H1 (cell line): ENCODE data around the gene VIPR2. TPM values are rescaled to one million over a fixed set of nuclear protein-coding genes. Genes with fewer than 3 reads are reported as not detected.

ENCODE experiments used
- CTCF ChIA-PET: fragments of 300-600 bp; sonication (Branson Sonifier 250); formaldehyde crosslinking; loops from one replicate; lab custom pipeline; 2021; ENCODE audit not compliant: partially characterized antibody; lab: Charles Lee
- POLR2A ChIA-PET: fragments of 300-600 bp; sonication (Branson Sonifier 250); formaldehyde crosslinking; loops from one replicate; lab custom pipeline; 2021; ENCODE audit warnings: inconsistent platforms; ENCODE audit not compliant: partially characterized antibody; lab: Charles Lee
- DNase-seq, 2 experiments: peaks; one replicate each; pipeline versions ENCODE4 v3.0.0 to v3.0.0-alpha.2; 2010 to 2022; ENCODE audit warnings: low spot score in 2 of 2, low read depth in 1 of 2, mixed read lengths in 1 of 2
- FAIRE-seq: peaks from 2 replicates; lab custom pipeline; 2011; peaks lifted over from hg19 to GRCh38; lab: Jason Lieb, UNC
- H2AFZ ChIP-seq: 2 replicates; pipeline ENCODE4 v1.8.1; 2012; ENCODE audit warnings: low read length, inconsistent platforms
- H2AK5ac ChIP-seq: 2 replicates; pipeline ENCODE4 v1.6.1; 2013; ENCODE audit warnings: low read depth, low read length
- H2BK120ac ChIP-seq: replicated peaks from 2 replicates; pipeline ENCODE3; 2013; ENCODE audit warnings: low read depth, low read length, inconsistent platforms
- H2BK12ac ChIP-seq: 2 replicates; pipeline ENCODE4 v1.6.1; 2013; ENCODE audit warnings: low read depth, low read length
- H2BK15ac ChIP-seq: 2 replicates; pipeline ENCODE4 v1.6.1; 2013; ENCODE audit warnings: low read length
- H2BK20ac ChIP-seq: 2 replicates; pipeline ENCODE4 v1.6.1; 2013; ENCODE audit warnings: low read length
- H2BK5ac ChIP-seq: 2 replicates; pipeline ENCODE4 v1.6.1; 2013; ENCODE audit warnings: low read depth, low read length
- H3K14ac ChIP-seq: 2 replicates; pipeline ENCODE4 v1.6.1; 2013; ENCODE audit warnings: inconsistent platforms; ENCODE audit not compliant: insufficient read length
- H3K18ac ChIP-seq: 2 replicates; pipeline ENCODE4 v1.6.1; 2013; ENCODE audit warnings: low read length; ENCODE audit errors: extremely low read depth
- H3K23ac ChIP-seq: 2 replicates; pipeline ENCODE4 v1.6.1; 2013; ENCODE audit warnings: inconsistent platforms; ENCODE audit not compliant: insufficient read length
- H3K23me2 ChIP-seq: 2 replicates; pipeline ENCODE4 v1.6.1; 2013; ENCODE audit warnings: low read depth, low read length
- H3K27ac ChIP-seq: 2 replicates; pipeline ENCODE4 v1.6.1; 2011; ENCODE audit warnings: low read depth, low read length, inconsistent platforms
- H3K27me3 ChIP-seq, 4 experiments: replicated peaks in 1 of 4; 1 replicate in 1 of 4; 2 replicates in 3 of 4; pipeline versions ENCODE4 v1.6.1 to v1.8.1; 2011 to 2013; ENCODE audit warnings: low read length in 3 of 4, mild to moderate bottlenecking in 3 of 4, inconsistent platforms in 2 of 4, mixed read lengths in 2 of 4, moderate library complexity in 1 of 4; ENCODE audit not compliant: control insufficient read depth in 3 of 4, insufficient read depth in 3 of 4; ENCODE audit errors: extremely low read depth in 1 of 4
- H3K36me3 ChIP-seq, 4 experiments: 2 replicates each; pipeline versions ENCODE4 v1.6.1 to v1.8.1; 2011 to 2013; ENCODE audit warnings: mild to moderate bottlenecking in 4 of 4, low read length in 3 of 4, moderate library complexity in 2 of 4, control low read depth in 1 of 4, inconsistent platforms in 1 of 4; ENCODE audit not compliant: insufficient read depth in 4 of 4, control insufficient read depth in 2 of 4
- H3K4ac ChIP-seq: replicated peaks from 2 replicates; pipeline ENCODE3; 2013; ENCODE audit warnings: low read length, low read depth, mixed read lengths, inconsistent platforms; ENCODE audit not compliant: insufficient read length
- H3K4me1 ChIP-seq, 4 experiments: replicated peaks in 1 of 4; 1 replicate in 1 of 4; 2 replicates in 3 of 4; pipeline versions ENCODE4 v1.6.1 to v1.8.1; 2011 to 2013; ENCODE audit warnings: low read length in 3 of 4, inconsistent platforms in 2 of 4, mixed read lengths in 1 of 4; ENCODE audit not compliant: insufficient read depth in 4 of 4, control insufficient read depth in 3 of 4
- H3K4me2 ChIP-seq, 2 experiments: 2 replicates each; pipeline versions ENCODE4 v1.6.1 to v1.8.1; 2011 to 2013; ENCODE audit warnings: low read depth in 2 of 2, low read length in 2 of 2, control low read depth in 1 of 2, inconsistent platforms in 1 of 2, mild to moderate bottlenecking in 1 of 2; ENCODE audit not compliant: insufficient read depth in 1 of 2
- H3K4me3 ChIP-seq, 4 experiments: fragments of 200-600, 300-600 bp in 1 of 4; sonication (generic), shearing (Covaris generic), sonication (Bioruptor Twin) in 1 of 4; 2 replicates each; pipeline versions ENCODE4 v1.5.1 to v1.8.1; 2011 to 2016; ENCODE audit warnings: low read length in 4 of 4, low read depth in 3 of 4, control low read depth in 2 of 4, inconsistent platforms in 2 of 4, mild to moderate bottlenecking in 2 of 4, mixed read lengths in 1 of 4, moderate library complexity in 1 of 4; ENCODE audit not compliant: insufficient read depth in 2 of 4; ENCODE audit errors: extremely low read depth in 1 of 4
- H3K56ac ChIP-seq: replicated peaks from 2 replicates; pipeline ENCODE3; 2013; ENCODE audit warnings: low read depth, mild to moderate bottlenecking, mixed read lengths, low read length, inconsistent platforms; ENCODE audit not compliant: insufficient read length
- H3K79me1 ChIP-seq: 2 replicates; pipeline ENCODE4 v1.6.1; 2013; ENCODE audit warnings: low read depth, low read length, control low read depth
- H3K79me2 ChIP-seq, 2 experiments: 2 replicates each; pipeline versions ENCODE4 v1.6.1 to v1.8.1; 2012 to 2013; ENCODE audit warnings: low read length in 2 of 2, mild to moderate bottlenecking in 2 of 2, inconsistent platforms in 1 of 2; ENCODE audit not compliant: insufficient read depth in 2 of 2, control insufficient read depth in 1 of 2
- H3K9ac ChIP-seq, 4 experiments: replicated peaks in 1 of 4; 1 replicate in 1 of 4; 2 replicates in 3 of 4; pipeline versions ENCODE4 v1.6.1 to v1.8.1; 2011 to 2013; ENCODE audit warnings: low read depth in 3 of 4, low read length in 3 of 4, control low read depth in 2 of 4, mild to moderate bottlenecking in 2 of 4, moderate library complexity in 2 of 4, inconsistent platforms in 1 of 4; ENCODE audit errors: extremely low read depth in 1 of 4
- H3K9me3 ChIP-seq, 2 experiments: 2 replicates each; pipeline versions ENCODE4 v1.6.1 to v1.8.1; 2012 to 2013; ENCODE audit warnings: mild to moderate bottlenecking in 2 of 2, moderate library complexity in 2 of 2, control low read depth in 1 of 2, inconsistent platforms in 1 of 2, low read depth in 1 of 2, low read length in 1 of 2, mixed read lengths in 1 of 2; ENCODE audit not compliant: insufficient read depth in 2 of 2
- H4K20me1 ChIP-seq, 2 experiments: replicated peaks in 1 of 2; 2 replicates each; pipeline versions ENCODE3 to v1.8.1; 2011 to 2013; ENCODE audit warnings: inconsistent platforms in 2 of 2, low read length in 2 of 2, mild to moderate bottlenecking in 1 of 2; ENCODE audit not compliant: insufficient read depth in 2 of 2, control insufficient read depth in 1 of 2
- H4K5ac ChIP-seq: 2 replicates; pipeline ENCODE4 v1.6.1; 2013; ENCODE audit warnings: low read length, low read depth, mixed read lengths, inconsistent platforms; ENCODE audit not compliant: insufficient read length
- H4K8ac ChIP-seq: 2 replicates; pipeline ENCODE4 v1.8.0; 2013; ENCODE audit warnings: mild to moderate bottlenecking, moderate library complexity, low read length, inconsistent platforms; ENCODE audit not compliant: insufficient read depth; ENCODE audit errors: extremely low read depth
- H4K91ac ChIP-seq: replicated peaks from 2 replicates; pipeline ENCODE3; 2013; ENCODE audit warnings: low read length, mixed read lengths, inconsistent platforms; ENCODE audit not compliant: insufficient read length
- BACH1 ChIP-seq: IDR thresholded peaks from 2 replicates; pipeline ENCODE4 v1.6.1; 2012; ENCODE audit warnings: low read length, improper control_type of control experiment
- CHD2 ChIP-seq: IDR thresholded peaks from 2 replicates; pipeline ENCODE4 v1.6.1; 2012; ENCODE audit warnings: low read length, improper control_type of control experiment
- EZH2 ChIP-seq: fragments of 200-600 bp; sonication (generic); IDR thresholded peaks from 2 replicates; pipeline ENCODE4 v1.7.1; 2012; ENCODE audit warnings: low read depth, mild to moderate bottlenecking, moderate library complexity, low read length, inconsistent platforms; ENCODE audit not compliant: severe bottlenecking
- GABPA ChIP-seq: IDR thresholded peaks from 2 replicates; pipeline ENCODE4 v1.6.1; 2011; ENCODE audit warnings: mild to moderate bottlenecking, low read length, moderate library complexity, borderline replicate concordance; ENCODE audit not compliant: insufficient read depth
- JUND ChIP-seq: IDR thresholded peaks from 2 replicates; pipeline ENCODE4 v1.6.1; 2011; ENCODE audit warnings: mild to moderate bottlenecking, improper control_type of control experiment, low read length
- POLR2A ChIP-seq, 2 experiments: IDR thresholded peaks; 1 replicate in 1 of 2; 2 replicates in 1 of 2; pipeline ENCODE4 v1.6.1; 2011; ENCODE audit warnings: low read depth in 2 of 2, low read length in 2 of 2, mild to moderate bottlenecking in 2 of 2; ENCODE audit errors: control extremely low read depth in 1 of 2
- RAD21 ChIP-seq, 2 experiments: IDR thresholded peaks in 1 of 2; conservative IDR thresholded peaks in 1 of 2; 2 replicates each; pipeline ENCODE4 v1.6.1; 2011; ENCODE audit warnings: low read depth in 2 of 2, low read length in 2 of 2, improper control_type of control experiment in 1 of 2, inconsistent platforms in 1 of 2, mild to moderate bottlenecking in 1 of 2, moderate library complexity in 1 of 2
- RFX5 ChIP-seq: IDR thresholded peaks from 2 replicates; pipeline ENCODE4 v1.6.1; 2011; ENCODE audit warnings: low read depth, low read length, improper control_type of control experiment, borderline replicate concordance
- SP1 ChIP-seq: IDR thresholded peaks from 2 replicates; pipeline ENCODE4 v1.6.1; 2011; ENCODE audit warnings: low read depth, low read length
- TEAD4 ChIP-seq: IDR thresholded peaks from 2 replicates; pipeline ENCODE4 v1.6.1; 2012; ENCODE audit warnings: low read depth, low read length, inconsistent platforms, mixed read lengths
- WGBS, 2 experiments: shearing (Covaris generic) in 1 of 2; methylation state at CpG; one replicate each; pipeline versions ENCODE4 v1.1.6 to v1.1.7; 2013 to 2015; ENCODE audit warnings: low lambda C conversion rate in 2 of 2, mixed read lengths in 2 of 2, inconsistent platforms in 1 of 2, low coverage in 1 of 2, missing lambda C conversion rate in 1 of 2; ENCODE audit not compliant: insufficient replicate concordance in 2 of 2, insufficient coverage in 1 of 2, insufficient read length in 1 of 2; ENCODE audit errors: extremely low coverage in 1 of 2, missing lambda C conversion rate in 1 of 2; 5-methylcytosine and 5-hydroxymethylcytosine counted together
- polyA plus RNA-seq, 7 experiments: library from polyadenylated mRNA; depleted of rRNA in 3 of 7; stranded (reverse) in 5 of 7; unstranded in 2 of 7; fragments of >200 nt in 5 of 7; fragments of 200-250 nt in 2 of 7; gene quantifications; 1 replicate in 5 of 7; 2 replicates in 1 of 7; 4 replicates in 1 of 7; pipeline versions ENCODE4 v1.2.1 to v1.2.3, GENCODE V29; 2011 to 2013; ENCODE audit warnings: missing spikeins in 2 of 7, mixed read lengths in 2 of 7
- total RNA-seq: library from RNA; stranded (reverse); fragmentation: NEBNext Ultra II Directional; extraction: Animal tissue kit (Norgen Biotek cat#: 25700); gene quantifications from 2 replicates; pipeline ENCODE4 v1.2.1, GENCODE V29; 2021
- TF ChIP-seq, protein P1 (sequence below): IDR thresholded peaks from 2 replicates; pipeline ENCODE4 v1.6.1; 2011; ENCODE audit warnings: low read length, improper control_type of control experiment
- TF ChIP-seq, protein P2 (sequence below): IDR thresholded peaks from 2 replicates; pipeline ENCODE4 v1.6.1; 2012; ENCODE audit warnings: inconsistent platforms

The VIPR2 gene
- total and polyA plus RNA-seq, 2 of the 8 experiments (the other 6 are each of a cell fraction or from before 2014, with no cell fraction given): 2.4 to 6.3 TPM

GRCh38 chr7:159075563-159076238 lies 69.0 kb downstream of the VIPR2 start:
- Histone ChIP-seq H3K4ac (no peak overlapping the region), H2AK5ac (no peak overlapping the region), H2BK20ac (no peak overlapping the region), H3K9ac (no peak overlapping the region), H3K4me2 (no peak overlapping the region), H3K4me3 (no peak overlapping the region), H2BK5ac (no peak overlapping the region), H3K23ac (no peak overlapping the region), H2AFZ (no peak overlapping the region), H4K8ac (no peak overlapping the region), H3K9me3 (no peaks in the 10 kb centered on the region), H2BK12ac (no peak overlapping the region), H3K36me3 (no peaks in the 10 kb centered on the region), H3K23me2 (no peaks in the 10 kb centered on the region), H4K20me1 (no peaks in the 10 kb centered on the region), H3K56ac (no peak overlapping the region), H3K14ac (no peak overlapping the region), H2BK15ac (no peak overlapping the region), H3K27me3 (no peaks in the 10 kb centered on the region), H3K18ac (no peak overlapping the region), H4K91ac (no peak overlapping the region), H3K4me1 (no peaks in the 10 kb centered on the region), H3K79me2 (no peaks in the 10 kb centered on the region), H2BK120ac (no peak overlapping the region), H3K79me1 (no peaks in the 10 kb centered on the region), H3K27ac (no peak overlapping the region), H4K5ac (no peak overlapping the region)
- POLR2A ChIA-PET: no interaction called here
- CTCF ChIA-PET: interaction anchor here (0.9 to 1.7 kb wide), 2 partner anchors 23 to 45 kb away, joined by 3 to 6 read pairs; no protein-coding TSS in a partner anchor
- FAIRE-seq (no peak), DNase-seq (no peak)
- 92% methylated on average over 16 of the region's 17 CpGs; no CpG with 5 or more reads in 1 of the 2 experiments for WGBS, 2 experiments
- no peak for TF ChIP-seq BACH1
- TF ChIP-seq GABPA: no peak
- no peak for TF ChIP-seq TEAD4
- TF ChIP-seq CHD2: no peak
- no peak for TF ChIP-seq EZH2
- TF ChIP-seq, protein P1, sequence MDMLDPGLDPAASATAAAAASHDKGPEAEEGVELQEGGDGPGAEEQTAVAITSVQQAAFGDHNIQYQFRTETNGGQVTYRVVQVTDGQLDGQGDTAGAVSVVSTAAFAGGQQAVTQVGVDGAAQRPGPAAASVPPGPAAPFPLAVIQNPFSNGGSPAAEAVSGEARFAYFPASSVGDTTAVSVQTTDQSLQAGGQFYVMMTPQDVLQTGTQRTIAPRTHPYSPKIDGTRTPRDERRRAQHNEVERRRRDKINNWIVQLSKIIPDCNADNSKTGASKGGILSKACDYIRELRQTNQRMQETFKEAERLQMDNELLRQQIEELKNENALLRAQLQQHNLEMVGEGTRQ: no peak
- no peak for TF ChIP-seq RAD21 (IDR thresholded peaks at IDR 0.05 in 1 of 2, conservative IDR thresholded peaks at IDR 0.05 in 1 of 2; ENCODE audit: low read depth in 2 of 2, low read length in 2 of 2)
- TF ChIP-seq, protein P2, sequence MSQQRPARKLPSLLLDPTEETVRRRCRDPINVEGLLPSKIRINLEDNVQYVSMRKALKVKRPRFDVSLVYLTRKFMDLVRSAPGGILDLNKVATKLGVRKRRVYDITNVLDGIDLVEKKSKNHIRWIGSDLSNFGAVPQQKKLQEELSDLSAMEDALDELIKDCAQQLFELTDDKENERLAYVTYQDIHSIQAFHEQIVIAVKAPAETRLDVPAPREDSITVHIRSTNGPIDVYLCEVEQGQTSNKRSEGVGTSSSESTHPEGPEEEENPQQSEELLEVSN: no peak
- no peak for TF ChIP-seq JUND
- TF ChIP-seq RFX5: no peak
- no peak for TF ChIP-seq POLR2A (IDR thresholded peaks at IDR 0.05; ENCODE audit: control extremely low read depth in 1 of 2, low read depth in 2 of 2, low read length in 2 of 2)
- TF ChIP-seq SP1: no peak
